Gastroesophageal sphincter (tissue), 4 donors: ENCODE measurements around the gene LILRA5. TPM values are rescaled to one million over a fixed set of nuclear protein-coding genes. Genes with fewer than 3 reads are reported as not detected.
A peak's percentile ranks its signal among the peaks of the same experiment; 100 is the strongest.
"Not testable (repeated sequence)": the region's sequence is repeated elsewhere in the genome, so short reads cannot be mapped to it uniquely, and the experiment has no call there.

Experiments used
- ATAC-seq: fragments of 150-250 bp; one replicate; pipeline ENCODE4 v1.9.1; 2016; ENCODE audit warnings: mild to moderate bottlenecking, moderate library complexity
- H3K27ac ChIP-seq, 4 donors: fragments of 200-600 bp; sonication (generic) in 3 of 4; 1 replicate in 3 of 4; 2 replicates in 1 of 4; pipeline ENCODE4 v1.5.1; 2016 to 2019
- H3K27me3 ChIP-seq: fragments of 200-600 bp; sonication (generic); one replicate; pipeline ENCODE4 v1.5.1; 2019
- H3K36me3 ChIP-seq, 2 donors: fragments of 200-600 bp; sonication (generic); one replicate each; pipeline ENCODE4 v1.5.1; 2019; ENCODE audit warnings: control low read depth in 1 of 2
- H3K4me1 ChIP-seq, 3 donors: fragments of 200-600 bp; sonication (generic); 1 replicate in 2 of 3; 2 replicates in 1 of 3; pipeline ENCODE4 v1.5.1; 2016 to 2019; ENCODE audit warnings: control low read depth in 2 of 3
- H3K4me3 ChIP-seq, 2 donors: fragments of 200-600 bp; sonication (generic); one replicate each; pipeline ENCODE4 v1.5.1; 2019; ENCODE audit warnings: mild to moderate bottlenecking in 1 of 2, moderate library complexity in 1 of 2
- H3K9me3 ChIP-seq, 3 donors: fragments of 200-600 bp; sonication (generic); one replicate each; pipeline ENCODE4 v1.5.1; 2017 to 2019; ENCODE audit warnings: control low read depth in 2 of 3
- EP300 ChIP-seq: sonication (generic); formaldehyde crosslinking; IDR thresholded peaks from one replicate; pipeline ENCODE4 v1.6.1; 2017; ENCODE audit warnings: antibody characterized with exemption, mild to moderate bottlenecking
- POLR2A ChIP-seq, 2 donors: fragments of 450-650 bp; IDR thresholded peaks; one replicate each; pipeline ENCODE4 v1.6.1; 2017; ENCODE audit warnings: antibody characterized with exemption in 2 of 2, mild to moderate bottlenecking in 2 of 2, moderate library complexity in 1 of 2
- POLR2AphosphoS5 ChIP-seq: sonication (generic); formaldehyde crosslinking; IDR thresholded peaks from one replicate; pipeline ENCODE4 v1.6.1; 2017; ENCODE audit warnings: antibody characterized with exemption
- WGBS, 2 donors: methylation state at CpG; one replicate each; pipeline ENCODE4 v1.1.5; 2018; ENCODE audit warnings: low coverage in 1 of 2; 5-methylcytosine and 5-hydroxymethylcytosine counted together
- total RNA-seq, 4 donors: library from RNA; depleted of rRNA; stranded (reverse); fragments of >200 nt; gene quantifications; one replicate each; pipeline ENCODE4 v1.1.0, GENCODE V29; 2016
- TF ChIP-seq, protein P1 (sequence below), 4 experiments: fragments of 200-600 bp in 2 of 4; fragments of 450-650 bp in 2 of 4; sonication (generic) in 1 of 4; IDR thresholded peaks; one replicate each; pipeline ENCODE4 v1.5.1; 2017 to 2019; ENCODE audit warnings: antibody characterized with exemption in 4 of 4, mild to moderate bottlenecking in 2 of 4, moderate library complexity in 2 of 4

The LILRA5 gene
- total RNA-seq, result 1 to 10 TPM in 3 of 4 donors, not detected in 1; 2.7 to 8.6 (median 2.8) TPM

DNA sequence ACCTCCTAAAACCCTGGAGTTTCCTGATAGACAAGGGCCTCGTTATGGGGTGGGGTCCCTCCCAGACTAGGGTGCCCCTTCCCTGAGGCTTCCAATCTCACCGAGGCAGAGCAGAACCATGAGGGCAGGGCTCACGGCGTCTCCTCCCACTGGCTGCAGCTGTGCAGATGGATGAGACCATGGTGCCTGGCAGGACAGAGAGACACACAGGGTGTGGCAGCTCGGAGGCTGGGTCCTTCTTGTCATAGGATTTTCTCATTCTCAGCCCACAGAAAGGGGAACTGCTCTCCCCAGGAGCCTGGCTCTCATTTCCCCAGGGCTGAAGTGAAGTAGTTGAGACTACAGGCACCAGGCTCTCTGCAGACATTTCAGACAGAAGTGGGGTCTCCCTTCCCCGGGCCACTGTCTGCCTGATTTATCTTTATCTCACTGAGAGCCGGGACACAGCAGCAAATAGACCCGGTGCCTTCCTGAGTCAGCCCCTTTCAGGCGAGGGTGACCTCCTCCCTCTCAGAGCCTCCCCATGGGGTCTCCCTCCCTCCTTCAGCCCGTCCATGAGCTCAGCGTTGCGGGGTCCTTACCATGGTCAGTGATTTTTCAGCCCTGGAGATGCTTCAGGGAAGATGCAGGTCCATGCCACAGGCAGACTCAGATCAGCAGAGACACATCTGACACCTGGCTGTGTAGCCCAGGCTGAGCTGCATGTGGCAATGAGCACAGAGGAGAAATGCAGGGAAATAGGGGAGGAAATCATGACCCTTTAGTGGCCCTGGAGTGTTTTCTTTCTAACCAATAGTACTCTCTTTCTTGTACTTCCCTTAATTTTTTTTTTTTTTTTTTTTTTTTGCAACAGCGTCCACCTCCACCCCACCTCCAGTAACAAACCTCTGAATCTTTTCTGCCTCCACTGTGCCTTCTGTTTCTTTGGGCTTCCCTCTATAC is at the start of gene LILRA5:
Gene LILRA5, minus strand, starts transcription at position 731 of the 942 bp plus-strand sequence. Its CDS starts 147 bp downstream, at position 584.
- H3K36me3 ChIP-seq, result no peaks in the 10 kb centered on the region
- no peak within 1 kb of the TSS for H3K27ac ChIP-seq
- H3K4me3 ChIP-seq, result no peak within 1 kb of the TSS
- 46 to 100% methylated on average over 1 to 7 of the region's 13 CpGs for WGBS, 2 donors
- peak; percentile 70 for ATAC-seq
- H3K9me3 ChIP-seq, result no peaks in the 10 kb centered on the region
- H3K27me3 ChIP-seq, result peaks cover 70% of the 10 kb centered on the region
- no peaks in the 10 kb centered on the region for H3K4me1 ChIP-seq
- no peak for TF ChIP-seq POLR2AphosphoS5
- no peak for TF ChIP-seq EP300
- TF ChIP-seq, protein P1, sequence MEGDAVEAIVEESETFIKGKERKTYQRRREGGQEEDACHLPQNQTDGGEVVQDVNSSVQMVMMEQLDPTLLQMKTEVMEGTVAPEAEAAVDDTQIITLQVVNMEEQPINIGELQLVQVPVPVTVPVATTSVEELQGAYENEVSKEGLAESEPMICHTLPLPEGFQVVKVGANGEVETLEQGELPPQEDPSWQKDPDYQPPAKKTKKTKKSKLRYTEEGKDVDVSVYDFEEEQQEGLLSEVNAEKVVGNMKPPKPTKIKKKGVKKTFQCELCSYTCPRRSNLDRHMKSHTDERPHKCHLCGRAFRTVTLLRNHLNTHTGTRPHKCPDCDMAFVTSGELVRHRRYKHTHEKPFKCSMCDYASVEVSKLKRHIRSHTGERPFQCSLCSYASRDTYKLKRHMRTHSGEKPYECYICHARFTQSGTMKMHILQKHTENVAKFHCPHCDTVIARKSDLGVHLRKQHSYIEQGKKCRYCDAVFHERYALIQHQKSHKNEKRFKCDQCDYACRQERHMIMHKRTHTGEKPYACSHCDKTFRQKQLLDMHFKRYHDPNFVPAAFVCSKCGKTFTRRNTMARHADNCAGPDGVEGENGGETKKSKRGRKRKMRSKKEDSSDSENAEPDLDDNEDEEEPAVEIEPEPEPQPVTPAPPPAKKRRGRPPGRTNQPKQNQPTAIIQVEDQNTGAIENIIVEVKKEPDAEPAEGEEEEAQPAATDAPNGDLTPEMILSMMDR (IDR thresholded peaks at IDR 0.05), result no peak
- no peak for TF ChIP-seq POLR2A (IDR thresholded peaks at IDR 0.05)

DNA sequence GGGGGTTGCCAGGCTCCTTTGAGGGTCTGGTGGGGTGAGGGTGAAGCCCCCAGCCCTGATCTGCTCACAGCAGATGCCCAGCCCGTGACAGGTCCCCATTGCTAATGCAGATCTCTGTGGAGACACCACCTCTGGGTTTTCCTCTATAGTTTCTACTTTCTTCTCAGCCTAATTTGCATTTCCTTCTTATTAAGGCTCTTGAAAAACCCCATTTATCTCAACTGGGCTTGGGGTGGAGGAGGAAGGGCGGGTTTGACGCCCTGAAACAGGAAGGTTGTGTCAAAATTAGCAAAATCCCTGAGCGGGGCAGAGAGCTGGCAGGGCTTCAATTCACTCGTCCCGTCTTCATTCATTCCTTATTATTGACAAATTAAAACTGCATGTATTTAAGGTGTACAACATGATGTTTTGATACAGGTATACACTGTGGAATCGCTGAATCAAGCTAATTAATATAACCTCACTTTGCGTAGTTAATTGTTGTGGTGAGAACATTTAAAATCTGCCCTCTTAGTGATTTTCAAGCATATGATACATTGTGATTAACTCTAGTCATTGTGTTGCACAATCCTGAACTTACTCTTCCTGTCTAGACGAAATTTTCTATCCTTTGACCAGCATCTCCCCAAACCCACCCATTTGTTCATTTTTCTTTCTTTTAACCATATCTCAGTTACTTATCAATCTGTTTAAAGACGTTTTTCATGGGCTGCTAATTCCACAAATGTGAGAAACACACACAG is 48.9 kb upstream of the LILRA5 start:
- H3K36me3 ChIP-seq, H3K4me1 ChIP-seq, H3K27ac ChIP-seq, H3K4me3 ChIP-seq, H3K9me3 ChIP-seq, ATAC-seq: not testable (repeated sequence)
- whole genome bisulfite sequencing, 2 donors, result 45 to 55% methylated on average over 2 to 4 of the region's 10 CpGs
- peaks cover 22% of the 10 kb centered on the region for H3K27me3 ChIP-seq

DNA sequence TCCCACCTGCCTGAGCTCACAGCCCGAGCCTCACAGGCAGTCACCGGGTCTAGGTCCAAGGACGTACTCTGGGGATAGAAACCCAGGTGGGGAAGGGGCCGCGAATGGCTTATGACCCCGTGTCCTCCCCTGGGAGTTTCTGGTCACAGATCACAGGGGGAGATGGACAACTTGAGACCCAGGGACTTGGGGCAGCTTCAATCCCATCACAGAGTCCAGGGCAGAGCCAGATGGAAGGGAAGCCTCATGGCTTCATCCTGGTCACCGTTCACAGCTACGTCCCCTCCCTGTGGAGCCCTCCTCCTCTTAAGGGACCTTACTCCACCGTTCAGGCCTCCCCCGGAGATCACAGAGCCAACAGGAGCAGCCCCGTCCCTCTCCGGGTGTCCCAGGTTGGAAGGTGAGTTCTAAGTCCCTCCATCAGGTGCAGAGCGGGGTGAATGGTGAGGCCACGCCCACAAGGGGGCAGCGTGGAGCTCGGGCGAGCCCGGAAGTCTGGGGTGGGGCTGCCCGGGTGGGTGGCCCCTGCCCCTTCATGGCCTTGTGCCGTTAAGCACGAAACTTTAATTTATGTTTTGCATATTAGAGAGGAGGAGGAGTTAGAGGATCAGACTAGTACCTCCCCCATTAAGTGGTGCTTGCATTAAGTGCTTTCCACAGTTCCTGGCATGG is 46.3 kb upstream of the LILRA5 start:
- not testable (repeated sequence) for H3K27ac ChIP-seq, H3K9me3 ChIP-seq, H3K4me3 ChIP-seq, H3K36me3 ChIP-seq, H3K4me1 ChIP-seq
- TF ChIP-seq, protein P1 (IDR thresholded peaks at IDR 0.05), result peak in 1 of 4 experiments; percentile 12
- WGBS, 2 donors, result no CpG with 5 or more reads among the region's 21 CpGs
- H3K27me3 ChIP-seq, result peaks cover 29% of the 10 kb centered on the region
- peak; percentile 31 for ATAC-seq

- TF ChIP-seq POLR2AphosphoS5 (no peak), POLR2A (IDR thresholded peaks at IDR 0.05) (no peak), EP300 (no peak)
- TF ChIP-seq, protein P1 (IDR thresholded peaks at IDR 0.05), result no peak
- Histone ChIP-seq H3K36me3 (no peaks in the 10 kb centered on the region), H3K4me3 (no peak overlapping the region), H3K27ac (no peak overlapping the region), H3K9me3 (no peaks in the 10 kb centered on the region), H3K27me3 (peaks cover 21% of the 10 kb centered on the region), H3K4me1 (no peaks in the 10 kb centered on the region)
- 73 to 80% methylated on average over 1 to 5 of the region's 16 CpGs for WGBS, 2 donors
- ATAC-seq, result no peak
Measured at GRCh38 chr19:54357381-54357780, 44.4 kb upstream of the LILRA5 start.

DNA sequence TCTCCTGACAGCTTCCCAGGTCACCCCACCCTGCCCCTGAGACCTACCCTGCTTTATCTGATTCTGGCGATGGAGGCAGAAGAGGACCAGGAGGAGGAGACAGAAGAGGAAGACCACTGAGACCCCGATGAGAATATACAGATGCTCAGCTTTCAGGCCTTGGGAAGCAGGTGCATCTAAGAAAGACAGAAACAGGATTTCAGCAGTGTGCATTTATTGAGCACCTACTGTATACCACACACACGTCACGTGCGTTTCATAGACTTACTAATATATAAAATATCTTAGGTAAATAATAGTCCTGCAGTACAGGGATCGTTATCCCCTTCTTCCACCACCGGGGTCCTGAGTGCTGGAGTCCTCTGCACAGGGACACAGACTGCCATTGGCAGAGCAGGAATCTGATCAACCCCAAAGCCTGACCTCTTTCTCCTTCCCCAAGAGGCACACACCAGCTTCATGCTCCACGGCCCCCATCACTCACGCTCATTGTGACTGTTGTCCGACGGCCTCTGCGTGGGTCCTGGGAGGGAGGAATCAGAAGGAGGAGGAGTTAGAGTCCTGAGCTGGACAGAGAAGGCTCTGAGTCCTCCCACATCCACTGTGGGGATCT is 43.6 kb upstream of the LILRA5 start:
- Histone ChIP-seq H3K4me3 (no peak overlapping the region), H3K9me3 (no peaks in the 10 kb centered on the region)
- TF ChIP-seq POLR2A (IDR thresholded peaks at IDR 0.05) (no peak), POLR2AphosphoS5 (no peak), EP300 (no peak)
- TF ChIP-seq, protein P1 (IDR thresholded peaks at IDR 0.05), result no peak

More for the DNA sequence above, 43.6 kb upstream of the LILRA5 start:
- H3K27me3 ChIP-seq, result peaks cover 27% of the 10 kb centered on the region
- H3K36me3 ChIP-seq, result no peaks in the 10 kb centered on the region
- H3K27ac ChIP-seq, result no peak overlapping the region
- 73 to 89% methylated on average over 8 to 10 of the region's 12 CpGs for WGBS, 2 donors
- no peaks in the 10 kb centered on the region for H3K4me1 ChIP-seq
- ATAC-seq, result no peak
